ENCODE data around the gene AGPAT1.
"Not testable (repeated sequence)": the region's sequence is repeated elsewhere in the genome, so short reads cannot be mapped to it uniquely, and the experiment has no call there.

AGPAT1 gene

GRCh38 chr6:32195902-32196681, 20.2 kb upstream of the AGPAT1 start:
- H3K4me1 ChIP-seq: peaks cover 2% of the 10 kb centered on the region; the same call in 1 of the 2 replicates
- no peaks in the 10 kb centered on the region for H3K9me3 ChIP-seq
- H3K4me3 ChIP-seq (ENCODE audit: low read depth, low read length): peak overlapping the region; percentile 90
- no peak for TF ChIP-seq CTCF (IDR thresholded peaks at IDR 0.05; ENCODE audit: low read depth, low read length)
- peak; percentile 95 for DNase-seq
- H3K27me3 ChIP-seq: no peaks in the 10 kb centered on the region
- no peaks in the 10 kb centered on the region for H3K36me3 ChIP-seq

- Histone ChIP-seq H3K4me1 (peaks cover 2% of the 10 kb centered on the region; the same call in 1 of the 2 replicates), H3K9me3 (no peaks in the 10 kb centered on the region), H3K4me3 (ENCODE audit: low read depth, low read length) (peak overlapping the region; percentile 52), H3K27me3 (no peaks in the 10 kb centered on the region), H3K36me3 (no peaks in the 10 kb centered on the region)
- TF ChIP-seq CTCF (IDR thresholded peaks at IDR 0.05; ENCODE audit: low read depth, low read length): peak; percentile 40; the same call in 1 of the 2 replicates
- peak; percentile 100 for DNase-seq
Measured at GRCh38 chr6:32195652-32195901, 19.7 kb upstream of the AGPAT1 start.

GRCh38 chr6:32194825-32195651, 19.2 kb upstream of the AGPAT1 start:
- TF ChIP-seq CTCF (IDR thresholded peaks at IDR 0.05; ENCODE audit: low read depth, low read length): peak; percentile 63
- H3K27me3 ChIP-seq: no peaks in the 10 kb centered on the region
- H3K9me3 ChIP-seq: no peaks in the 10 kb centered on the region
- H3K4me1 ChIP-seq: peaks cover 2% of the 10 kb centered on the region; the same call in 1 of the 2 replicates
- no peak for DNase-seq
- peak overlapping the region; percentile 52 for H3K4me3 ChIP-seq (ENCODE audit: low read depth, low read length)
- H3K36me3 ChIP-seq: no peaks in the 10 kb centered on the region

GRCh38 chr6:32194388-32194787, 18.5 kb upstream of the AGPAT1 start:
- Histone ChIP-seq H3K27me3 (no peaks in the 10 kb centered on the region), H3K9me3 (no peaks in the 10 kb centered on the region), H3K36me3 (no peaks in the 10 kb centered on the region), H3K4me3 (ENCODE audit: low read depth, low read length) (no peak overlapping the region), H3K4me1 (peaks cover 2% of the 10 kb centered on the region; the same call in 1 of the 2 replicates)
- no peak for DNase-seq
- no peak for TF ChIP-seq CTCF (IDR thresholded peaks at IDR 0.05; ENCODE audit: low read depth, low read length)

- H3K27me3 ChIP-seq; H3K9me3 ChIP-seq; H3K36me3 ChIP-seq; H3K4me1 ChIP-seq; H3K4me3 ChIP-seq (ENCODE audit: low read depth, low read length); DNase-seq: not testable (repeated sequence)
Measured at GRCh38 chr6:32193096-32193495, 17.2 kb upstream of the AGPAT1 start.

GRCh38 chr6:32192608-32193039, 16.7 kb upstream of the AGPAT1 start, which contains the start of gene GPSM3:
Gene GPSM3, minus strand, starts transcription at chr6:32192643. Its CDS starts 130 bp downstream, at chr6:32192513.
- Histone ChIP-seq H3K4me1 (peaks cover 2% of the 10 kb centered on the region; the same call in 1 of the 2 replicates), H3K36me3 (peaks cover 4% of the 10 kb centered on the region), H3K4me3 (ENCODE audit: low read depth, low read length) (no peak within 1 kb of the TSS), H3K9me3 (no peaks in the 10 kb centered on the region), H3K27me3 (no peaks in the 10 kb centered on the region)
- no peak for DNase-seq
- no peak for TF ChIP-seq CTCF (IDR thresholded peaks at IDR 0.05; ENCODE audit: low read depth, low read length)

Data from BE2C (cell line).